Stimulated activated CD8-positive, alpha-beta memory T cell treated with anti-CD3 and anti-CD28 coated beads, Interleukin-4, amount 100 ng/mL, for 48 hours (primary cell): Measurements from ENCODE around the gene LRRTM4.
"Not testable (repeated sequence)": the region's sequence is repeated elsewhere in the genome, so short reads cannot be mapped to it uniquely, and the experiment has no call there.

ENCODE experiments used
- DNase-seq: peaks from one replicate; pipeline ENCODE4 v3.0.0-alpha.2; 2020

Gene LRRTM4

DNA sequence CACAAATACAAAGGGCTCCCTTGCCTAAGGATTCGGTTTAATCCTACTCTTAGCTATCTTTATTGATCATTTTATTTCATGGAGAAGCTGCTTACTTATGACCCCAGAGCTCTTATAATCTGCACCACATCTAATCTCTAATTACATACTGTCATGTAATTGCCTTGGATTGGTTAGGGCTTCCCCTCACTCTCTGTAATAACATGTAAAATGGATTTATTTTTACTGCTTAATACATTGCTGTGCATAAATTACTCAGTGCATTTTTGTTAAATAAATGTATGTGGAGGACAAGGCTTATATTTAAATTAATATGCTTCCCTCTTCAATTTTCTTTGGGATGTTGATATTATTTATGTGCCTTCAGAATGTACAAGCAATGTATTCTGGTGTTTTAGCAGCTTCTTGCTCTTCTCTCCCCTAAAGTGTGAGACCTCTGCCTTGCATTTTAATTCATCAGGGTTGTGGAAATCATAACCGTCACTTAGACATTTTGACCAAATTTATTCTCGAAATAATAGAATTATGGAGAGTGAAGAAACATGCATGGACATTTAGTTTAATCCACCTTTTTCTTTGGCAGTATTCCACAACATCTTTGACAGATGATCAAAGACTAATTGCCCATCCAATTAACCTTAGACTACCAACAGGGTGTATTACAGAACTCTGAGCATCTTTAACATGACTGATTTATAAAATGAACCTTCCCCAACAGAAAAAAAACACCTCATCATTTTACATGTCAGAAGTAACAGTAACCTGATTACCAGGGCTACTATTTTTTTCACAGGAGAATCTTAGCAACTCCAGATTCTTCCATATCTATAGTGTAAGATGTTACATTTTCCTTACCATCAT, 692.6 kb downstream of the LRRTM4 start:
- DNase-seq: no peak

DNA sequence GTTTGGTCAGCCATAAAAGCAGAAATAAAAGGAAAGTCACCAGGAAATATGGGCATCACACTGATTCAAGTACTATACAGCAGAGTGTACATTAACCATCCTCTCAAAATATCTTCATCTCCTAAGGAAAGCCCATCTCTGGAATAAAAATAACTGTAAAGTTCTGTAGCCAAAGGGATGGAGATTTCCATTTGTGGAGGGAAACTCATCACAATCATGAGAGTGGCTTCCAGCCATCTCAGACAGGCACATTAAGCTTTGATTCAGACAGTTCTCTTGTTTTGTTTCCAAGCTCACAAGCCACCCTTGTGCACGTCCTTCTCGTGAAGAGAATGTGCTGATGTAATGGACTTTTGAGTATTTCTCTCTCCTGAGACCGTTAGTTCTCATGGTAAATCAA, 695.5 kb downstream of the LRRTM4 start:
- no peak for DNase-seq

DNA sequence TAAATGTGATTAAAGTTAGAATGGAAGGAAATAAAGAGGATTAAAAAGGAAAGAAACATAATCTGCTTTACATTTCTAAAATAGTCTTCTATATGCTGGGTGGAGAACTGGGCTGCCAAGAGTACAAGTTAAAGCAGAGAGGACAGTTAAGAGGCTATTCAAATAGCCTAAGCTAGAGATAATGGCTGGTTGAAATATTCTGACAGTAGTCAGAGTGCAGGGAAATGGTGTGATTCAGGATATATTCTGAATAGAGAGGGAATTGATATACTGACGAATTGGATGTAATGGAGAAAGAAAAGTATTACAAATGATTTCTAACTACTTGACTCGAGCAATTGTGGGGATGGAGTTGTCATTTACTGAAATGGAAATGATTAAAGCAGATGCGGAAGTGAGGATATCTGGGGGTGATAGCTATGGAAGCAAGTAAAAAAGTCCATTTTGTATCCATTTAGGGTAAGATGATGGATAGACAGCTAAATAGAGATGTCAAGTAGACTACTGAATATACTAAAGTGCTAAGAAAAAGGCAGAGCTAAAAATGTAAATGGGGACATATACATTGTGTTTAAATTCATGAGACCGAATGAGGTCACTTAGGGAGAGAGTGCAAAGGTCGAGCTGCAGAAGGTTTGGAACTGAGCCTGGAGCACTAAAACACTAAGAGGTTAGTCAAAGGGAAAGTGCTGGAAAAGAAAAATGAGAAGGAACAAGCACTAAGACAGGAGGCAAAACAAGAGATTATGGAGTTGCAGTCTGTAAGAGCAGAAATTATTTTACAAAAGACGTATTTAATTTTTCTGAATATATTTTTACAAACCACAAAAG, 696.8 kb downstream of the LRRTM4 start:
- DNase-seq: no peak

DNA sequence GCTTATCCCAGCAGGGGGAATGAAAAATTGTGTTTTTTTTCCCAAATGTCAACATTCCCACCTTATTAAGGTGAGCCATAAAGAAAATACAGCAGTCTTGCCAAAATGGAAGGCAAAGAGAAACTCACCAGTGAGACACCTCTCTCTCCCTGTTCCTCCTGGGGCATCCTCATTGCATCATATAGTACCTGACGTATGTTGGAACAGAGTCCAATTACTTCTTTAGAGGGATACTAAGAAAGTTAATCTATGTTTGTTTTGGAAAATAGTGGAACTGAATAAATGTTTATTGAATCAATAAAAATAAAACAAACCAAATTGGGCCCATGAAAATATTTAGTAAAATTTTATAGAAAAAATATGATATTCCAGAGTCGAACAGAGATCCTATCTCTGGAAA, 700.4 kb downstream of the LRRTM4 start:
- DNase-seq: no peak

DNA sequence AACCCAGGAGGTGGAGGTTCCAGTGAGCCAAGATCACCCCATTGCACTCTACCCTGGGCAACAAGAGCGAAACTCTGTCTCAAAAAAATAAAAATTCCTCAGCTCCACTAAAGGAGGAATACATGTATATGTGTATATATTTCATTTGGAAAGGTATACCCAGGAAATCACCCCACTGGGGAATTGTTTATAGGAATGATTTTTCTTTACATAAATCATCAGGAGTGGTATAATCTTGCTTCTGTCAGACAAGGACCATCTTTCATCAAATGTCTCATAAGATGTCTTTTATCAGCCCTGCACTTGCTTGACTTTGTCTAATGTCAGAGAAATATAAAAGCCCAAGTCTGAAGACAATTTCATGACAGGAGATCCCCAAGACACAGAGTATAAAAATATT, 709.1 kb downstream of the LRRTM4 start:
- DNase-seq: no peak

DNA sequence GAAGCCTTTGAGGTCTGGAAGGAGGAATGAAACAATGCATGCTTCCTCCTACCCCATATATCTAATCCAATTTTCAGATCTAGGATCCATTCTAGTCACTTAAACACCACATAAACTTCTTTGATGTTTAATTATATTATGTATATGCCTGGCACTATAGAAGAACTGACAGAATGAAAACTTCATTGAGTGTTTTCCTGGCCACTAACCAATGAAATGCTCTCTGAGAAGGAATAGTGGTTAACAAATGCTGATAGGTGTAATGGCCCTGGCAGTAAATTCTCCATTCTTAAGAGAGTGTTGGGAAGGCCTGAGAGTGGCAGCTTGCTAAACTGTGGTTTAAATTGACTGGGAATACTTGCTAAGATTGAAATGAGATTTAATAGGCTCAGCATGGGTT, 710.0 kb downstream of the LRRTM4 start:
- DNase-seq: no peak

DNA sequence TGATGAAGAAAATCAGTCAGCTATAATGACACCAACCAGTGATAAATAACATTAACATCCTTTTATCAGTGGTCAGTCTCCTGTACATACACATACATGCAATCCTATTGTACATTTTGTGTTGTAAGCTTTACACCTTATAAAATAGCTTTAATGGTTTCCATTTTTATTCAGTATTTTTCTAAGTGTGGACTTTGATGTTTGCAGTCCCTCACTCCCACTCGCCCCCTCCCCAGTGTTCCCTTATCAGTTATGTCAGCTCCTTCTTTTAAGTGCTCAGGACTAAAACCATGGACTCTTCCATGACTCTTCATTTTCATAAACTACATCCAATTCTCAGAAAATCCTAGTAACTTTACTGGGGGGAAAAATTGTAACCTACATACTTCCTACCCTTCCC, 713.0 kb downstream of the LRRTM4 start:
- no peak for DNase-seq

DNA sequence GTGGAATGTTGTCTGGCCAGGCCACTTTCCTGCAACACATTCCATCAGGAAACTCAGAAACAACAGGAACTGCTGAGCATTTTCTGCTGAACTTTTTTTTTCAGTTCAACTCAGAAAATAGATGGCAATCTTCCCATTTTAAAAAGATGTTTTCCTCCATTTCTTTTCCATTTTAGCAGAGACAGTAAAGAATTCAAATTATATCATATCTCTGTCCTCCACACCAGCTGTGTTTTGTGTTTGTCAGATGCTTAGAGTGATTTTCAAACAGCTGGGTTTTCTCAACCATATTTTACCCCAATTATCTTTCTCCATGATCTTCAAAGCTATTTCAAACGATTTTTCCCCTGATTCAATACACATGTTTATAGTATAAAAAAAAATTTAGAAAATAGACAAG, 713.4 kb downstream of the LRRTM4 start:
- no peak for DNase-seq

DNA sequence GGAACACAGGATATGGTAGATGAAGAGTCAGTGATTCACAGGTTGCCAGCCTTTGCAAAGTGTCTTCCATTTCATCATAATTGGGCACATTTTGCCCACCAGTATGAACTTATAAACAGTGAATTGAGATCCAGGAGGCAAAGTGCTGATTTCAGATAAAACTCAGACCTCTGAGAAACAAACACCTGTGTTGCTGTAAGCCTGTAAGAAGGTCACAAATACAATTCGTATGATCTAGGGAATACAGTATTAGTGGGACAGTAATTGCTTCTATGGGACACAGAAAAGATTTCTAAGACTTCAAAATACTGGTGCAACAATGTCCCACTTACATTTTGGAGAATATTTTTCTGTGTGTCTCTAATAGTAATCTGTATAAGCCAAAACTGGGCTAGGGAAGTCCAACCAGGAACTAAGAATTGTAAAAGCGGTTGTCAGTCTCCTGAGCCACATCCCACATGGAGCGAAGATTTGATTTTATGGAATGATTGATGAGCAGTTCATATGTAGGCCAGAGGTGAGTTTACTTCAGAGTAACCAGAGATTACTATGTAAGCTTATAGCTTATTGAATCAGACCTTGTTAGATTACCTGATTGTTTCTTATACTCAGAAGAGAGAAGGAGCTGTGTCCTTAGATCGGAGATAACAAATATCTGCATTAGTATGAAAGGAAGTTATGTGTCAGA, 728.4 kb downstream of the LRRTM4 start:
- no peak for DNase-seq

DNA sequence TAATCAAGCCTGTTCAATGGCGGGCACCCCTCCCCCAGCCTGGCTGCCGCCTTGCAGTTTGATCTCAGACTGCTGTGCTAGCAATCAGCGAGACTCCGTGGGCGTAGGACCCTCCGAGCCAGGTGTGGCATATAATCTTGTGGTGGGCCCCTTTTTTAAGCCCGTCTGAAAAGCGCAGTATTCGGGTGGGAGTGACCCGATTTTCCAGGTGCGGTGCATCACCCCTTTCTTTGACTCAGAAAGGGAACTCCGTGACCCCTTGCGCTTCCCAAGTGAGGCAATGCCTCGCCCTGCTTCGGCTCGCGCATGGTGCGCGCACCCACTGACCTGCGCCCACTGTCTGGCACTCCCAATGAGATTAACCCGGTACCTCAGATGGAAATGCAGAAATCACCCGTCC, 740.9 kb downstream of the LRRTM4 start:
- not testable (repeated sequence) for DNase-seq

DNA sequence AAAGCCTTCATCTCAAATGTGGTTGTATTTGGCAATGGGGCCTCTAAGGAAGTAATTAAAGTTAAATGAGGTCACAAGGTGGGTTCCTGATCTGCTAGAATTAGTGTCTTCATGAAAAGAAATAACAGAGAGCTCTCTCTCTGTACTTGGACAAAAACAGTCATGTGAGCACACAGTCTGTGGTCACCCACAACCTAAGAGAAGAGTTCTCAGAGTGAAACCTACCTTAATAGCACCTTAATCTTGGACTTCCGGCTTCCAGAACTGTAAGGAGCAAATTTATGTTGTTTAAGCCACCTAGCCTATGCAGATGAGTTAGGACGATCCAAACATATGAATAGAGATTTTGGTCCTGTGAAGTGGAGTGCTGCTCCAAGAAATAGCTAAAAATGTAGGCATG, 758.9 kb downstream of the LRRTM4 start:
- DNase-seq: no peak

DNA sequence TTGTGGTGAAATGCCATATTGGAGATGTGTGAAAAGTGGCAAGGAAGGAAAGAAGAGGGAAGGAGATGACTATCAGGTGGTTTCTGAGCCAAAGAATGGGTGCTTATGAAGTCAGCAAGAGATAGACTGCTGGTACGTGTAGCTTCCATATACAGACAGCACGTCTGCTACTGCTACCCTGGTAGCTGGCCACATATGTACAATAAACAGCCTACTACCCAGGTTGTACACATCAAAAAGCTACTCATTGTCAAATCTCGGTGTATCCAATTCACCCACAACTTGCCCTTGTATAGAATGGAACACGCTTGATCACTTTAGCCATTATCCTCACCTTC, 761.8 kb downstream of the LRRTM4 start:
- DNase-seq: no peak

DNA sequence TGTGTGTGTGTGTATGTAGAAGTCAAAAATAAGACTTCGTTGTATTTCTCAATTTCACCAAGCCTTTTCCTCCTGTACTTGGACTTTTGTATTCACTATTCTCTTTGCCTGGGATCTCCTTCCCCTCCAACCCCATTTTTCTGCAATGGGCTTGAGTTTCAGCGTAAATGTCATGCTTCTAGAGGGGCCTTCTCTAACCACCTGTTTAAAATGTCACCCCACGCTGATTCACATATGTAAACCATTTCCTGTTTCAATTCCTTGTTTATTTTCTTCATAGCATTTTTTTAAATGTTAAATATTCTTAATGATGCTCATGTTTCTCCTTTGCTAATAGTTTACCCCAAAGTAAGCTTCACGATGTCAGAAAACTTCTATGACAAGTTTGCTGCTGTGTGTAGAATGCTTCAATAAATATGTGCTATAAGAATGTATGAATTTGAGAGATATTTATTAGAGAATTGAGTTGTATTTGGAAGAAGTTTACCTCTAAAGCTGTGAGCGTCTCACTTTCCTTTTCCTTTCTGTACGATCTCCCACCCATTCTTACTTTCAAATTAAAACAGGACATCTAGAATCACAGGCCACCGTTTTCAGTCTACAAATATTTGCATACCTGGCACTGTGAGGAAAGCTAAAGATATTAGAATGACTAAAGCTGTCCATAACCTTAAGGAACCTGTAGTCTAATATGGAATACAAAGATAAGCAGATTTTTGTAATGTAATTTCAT, 762.4 kb downstream of the LRRTM4 start:
- DNase-seq: no peak

DNA sequence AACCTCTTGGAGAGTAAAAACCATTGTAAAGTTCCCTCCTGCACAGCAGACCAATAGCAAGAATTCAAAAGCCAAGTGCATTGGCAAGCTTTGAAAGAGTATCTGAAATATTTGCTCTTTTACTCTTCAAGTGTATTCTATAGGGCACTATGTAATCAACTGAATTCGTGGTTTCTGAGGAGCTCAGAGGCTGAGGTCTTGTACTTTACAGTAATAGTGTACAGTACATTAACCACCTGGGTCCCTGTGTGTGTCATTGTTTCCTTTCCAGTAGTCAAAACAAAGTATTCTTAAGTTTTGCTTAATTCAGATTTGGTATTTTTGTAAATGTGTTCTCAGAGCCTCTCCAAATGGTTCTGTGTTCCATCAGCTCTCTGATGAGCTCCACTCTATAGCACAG, 769.7 kb downstream of the LRRTM4 start:
- DNase-seq: no peak

DNA sequence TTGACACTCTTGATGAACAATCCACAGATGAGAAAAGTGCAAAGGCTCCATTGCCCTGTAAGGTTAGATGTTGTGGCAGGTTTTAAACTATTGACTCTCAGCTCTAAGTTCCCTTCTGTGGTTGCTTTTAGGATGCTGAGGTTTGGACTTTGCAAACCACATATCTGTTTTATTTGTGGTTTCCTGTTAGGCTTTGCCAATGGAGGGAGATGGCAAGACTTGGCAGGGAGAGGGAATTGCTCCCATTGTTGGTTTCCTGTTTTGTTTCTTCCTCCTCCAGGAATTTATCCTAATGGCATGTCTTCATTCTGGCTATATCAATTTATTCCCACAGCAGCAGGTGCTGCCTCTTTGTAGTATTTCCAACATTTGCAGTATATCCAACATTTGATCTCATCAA, 772.3 kb downstream of the LRRTM4 start:
- no peak for DNase-seq

DNA sequence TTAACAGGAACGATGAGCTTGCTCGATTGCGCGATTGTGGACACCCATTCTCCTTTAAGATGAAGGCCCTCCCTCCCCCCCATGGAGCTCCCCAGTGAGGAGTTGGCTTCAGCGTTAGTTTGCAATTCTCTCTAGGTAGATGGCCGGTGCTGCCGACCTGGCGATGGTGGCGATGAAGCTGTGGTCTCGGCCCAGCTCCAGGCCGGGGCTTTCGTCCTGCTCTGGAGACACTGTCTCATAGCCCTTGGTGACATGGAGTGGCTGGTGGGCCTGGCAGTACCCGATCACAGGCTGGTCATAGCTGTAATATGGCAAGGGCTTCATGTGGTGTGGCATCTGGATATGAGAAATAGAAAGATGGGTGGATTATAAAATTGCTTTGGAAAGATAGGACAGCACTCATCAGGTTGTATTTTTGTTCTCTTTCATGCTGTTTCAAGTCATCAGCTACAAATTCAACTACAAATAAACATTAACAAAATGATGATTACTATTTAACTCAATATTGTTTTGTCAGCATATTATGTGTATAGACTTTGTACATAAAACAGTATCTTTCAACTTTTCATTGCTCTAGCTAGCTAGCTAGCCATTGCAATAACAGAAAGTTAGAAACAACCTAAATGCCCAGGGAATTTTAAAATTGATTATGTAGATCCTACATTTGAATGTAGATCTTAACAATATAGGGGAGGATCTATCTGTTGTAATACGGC, 773.4 kb downstream of the LRRTM4 start:
- DNase-seq: no peak

DNA sequence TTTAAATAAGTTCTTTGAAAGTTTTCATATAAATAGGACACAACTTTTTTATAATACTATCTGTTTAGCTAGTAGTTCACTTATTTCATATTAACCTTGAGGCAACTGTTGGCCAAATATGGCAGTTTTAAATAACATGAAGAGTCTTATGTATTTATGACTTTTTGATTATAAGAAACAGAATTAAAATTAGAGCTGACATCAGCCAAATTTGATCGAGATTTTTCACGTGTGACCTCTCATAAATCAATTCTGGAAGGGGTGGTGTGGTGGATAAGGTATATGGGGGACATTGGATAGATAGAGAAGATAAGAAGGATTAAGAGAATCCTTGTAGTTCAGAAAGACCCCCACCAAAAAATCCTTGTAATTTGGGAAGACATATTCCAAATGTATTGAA, 776.6 kb downstream of the LRRTM4 start:
- no peak for DNase-seq

DNA sequence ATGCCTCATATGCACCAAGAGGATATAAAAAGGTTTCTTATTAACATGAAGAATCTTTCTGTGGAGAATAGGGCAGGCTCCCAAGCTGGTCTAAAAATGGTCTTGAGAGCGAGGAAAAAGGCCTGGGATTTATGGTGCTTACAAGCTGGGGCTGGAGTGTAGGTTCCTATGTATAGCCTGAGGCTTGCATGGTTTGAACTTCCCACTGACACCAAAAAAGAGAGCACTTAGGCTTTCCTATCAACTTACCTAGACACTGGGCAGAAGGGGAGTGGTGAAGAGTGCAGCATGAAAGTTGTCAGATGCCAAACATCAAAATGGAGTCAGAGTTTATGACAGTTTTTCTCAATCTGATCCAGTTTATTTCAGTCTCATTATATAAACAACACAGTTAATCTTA, 784.6 kb downstream of the LRRTM4 start:
- DNase-seq: no peak

DNA sequence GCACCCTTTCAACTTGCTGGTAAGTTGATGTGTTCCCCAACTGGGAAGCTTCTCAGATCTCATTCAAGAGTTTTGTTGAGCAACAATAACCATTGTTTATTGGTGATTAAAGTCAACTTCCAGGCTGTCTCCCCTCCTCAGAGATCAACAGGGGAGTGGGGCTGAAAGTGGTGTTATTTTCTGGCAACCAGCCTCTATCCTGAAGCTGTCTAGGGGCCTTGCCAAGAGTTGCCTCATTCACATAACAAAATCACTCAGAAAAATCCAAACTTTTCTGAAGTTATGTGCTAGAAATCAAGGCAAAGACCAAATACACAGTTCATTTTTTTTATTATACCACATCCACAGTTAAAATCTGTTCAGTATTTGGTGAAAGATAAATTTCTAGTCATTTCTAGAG, 788.4 kb downstream of the LRRTM4 start:
- DNase-seq: no peak

DNA sequence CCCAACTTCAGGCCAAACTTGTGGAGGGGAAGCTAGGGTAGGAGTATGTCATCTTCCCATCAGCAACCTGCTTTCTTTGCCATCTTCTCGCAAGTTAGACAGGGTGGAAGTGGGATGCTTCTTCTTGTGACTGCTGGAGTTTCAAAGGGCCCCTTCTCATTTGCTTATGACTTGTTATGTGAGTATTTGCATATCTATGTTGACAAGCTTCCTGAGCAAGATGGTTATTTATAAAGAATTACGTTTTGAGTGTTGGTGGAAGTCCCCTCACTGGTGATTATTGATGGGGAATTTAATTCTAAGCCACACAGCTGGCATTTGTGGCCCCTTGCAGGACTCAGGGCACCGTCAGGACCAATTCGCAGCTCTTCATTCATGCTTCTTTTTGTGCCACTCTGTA, 791.0 kb downstream of the LRRTM4 start:
- no peak for DNase-seq

DNA sequence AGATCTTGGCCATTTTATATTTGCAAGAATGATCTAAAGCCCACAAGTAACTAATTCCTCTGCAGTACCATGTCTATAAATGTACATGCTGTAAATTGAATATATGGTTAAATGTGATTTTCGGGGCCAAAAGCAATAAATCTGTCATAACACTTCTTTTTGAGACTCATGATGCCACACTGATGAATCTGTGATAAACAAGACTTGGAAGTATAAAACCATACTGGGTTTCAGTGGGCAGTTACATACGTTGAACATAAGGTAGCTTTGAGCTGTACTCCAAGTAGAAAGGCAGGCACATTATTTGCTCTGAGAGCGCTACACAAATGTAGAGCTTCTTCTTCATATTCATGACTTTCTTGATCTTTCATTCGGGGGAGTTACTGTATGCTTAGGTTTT, 792.2 kb downstream of the LRRTM4 start:
- DNase-seq: no peak

DNA sequence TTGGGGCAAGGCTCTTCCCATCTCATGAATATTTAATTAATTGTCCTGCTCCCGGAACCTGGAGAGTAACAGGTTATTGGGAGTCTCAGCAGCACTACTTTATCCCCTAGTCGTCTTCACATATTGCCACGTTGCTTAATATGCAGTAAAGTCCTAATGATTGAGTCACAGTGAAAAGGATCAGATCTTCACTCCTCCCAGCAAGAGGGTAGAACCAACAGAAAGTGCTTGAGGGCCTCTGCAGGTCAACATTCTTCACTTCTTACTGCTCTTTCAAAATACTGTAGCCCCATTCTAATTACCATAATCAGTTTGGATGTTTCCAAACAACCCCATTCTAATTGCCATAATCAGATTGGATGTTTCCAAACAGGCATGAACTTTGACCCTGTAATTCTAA, 801.0 kb downstream of the LRRTM4 start:
- DNase-seq: no peak

DNA sequence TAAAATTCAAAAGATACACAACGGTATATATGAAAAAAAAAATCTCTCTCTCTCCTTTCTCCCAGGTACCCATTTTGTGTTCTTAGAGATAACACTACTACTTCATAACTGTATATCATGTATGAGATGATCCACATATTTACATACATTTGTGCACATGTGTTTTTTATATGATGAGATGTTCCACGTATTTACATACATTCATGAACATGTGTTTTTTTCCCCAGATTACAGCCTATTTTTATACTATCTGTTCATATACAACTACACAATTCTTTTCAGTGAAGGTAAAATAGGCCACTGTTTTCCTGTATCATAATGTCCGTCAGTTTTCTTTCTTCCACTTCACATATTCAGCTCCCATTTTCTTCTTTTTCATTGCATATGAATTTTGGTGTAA, 808.9 kb downstream of the LRRTM4 start:
- DNase-seq: no peak
